Right lobe of liver (tissue), 4 donors: ENCODE results near the gene CCL27.

Source experiments
- POLR2A ChIP-seq: fragments of 450-650 bp; IDR thresholded peaks from one replicate; pipeline ENCODE4 v1.6.1; 2017; ENCODE audit warnings: antibody characterized with exemption, mild to moderate bottlenecking
- TF ChIP-seq, protein P1 (sequence below), 4 donors: fragments of 200-600 bp in 3 of 4; fragments of 450-650 bp in 1 of 4; IDR thresholded peaks; one replicate each; pipeline versions ENCODE4 v1.5.1 to v1.8.0; 2016 to 2022; ENCODE audit warnings: antibody characterized with exemption in 4 of 4, mild to moderate bottlenecking in 2 of 4
- donor health status: DM: no; HTN: no; CAD: no.
- donor health status: DM: no; HTN: no; CAD: no.
- donor health status: DM: no; HTN: yes; CAD: no.

DNA sequence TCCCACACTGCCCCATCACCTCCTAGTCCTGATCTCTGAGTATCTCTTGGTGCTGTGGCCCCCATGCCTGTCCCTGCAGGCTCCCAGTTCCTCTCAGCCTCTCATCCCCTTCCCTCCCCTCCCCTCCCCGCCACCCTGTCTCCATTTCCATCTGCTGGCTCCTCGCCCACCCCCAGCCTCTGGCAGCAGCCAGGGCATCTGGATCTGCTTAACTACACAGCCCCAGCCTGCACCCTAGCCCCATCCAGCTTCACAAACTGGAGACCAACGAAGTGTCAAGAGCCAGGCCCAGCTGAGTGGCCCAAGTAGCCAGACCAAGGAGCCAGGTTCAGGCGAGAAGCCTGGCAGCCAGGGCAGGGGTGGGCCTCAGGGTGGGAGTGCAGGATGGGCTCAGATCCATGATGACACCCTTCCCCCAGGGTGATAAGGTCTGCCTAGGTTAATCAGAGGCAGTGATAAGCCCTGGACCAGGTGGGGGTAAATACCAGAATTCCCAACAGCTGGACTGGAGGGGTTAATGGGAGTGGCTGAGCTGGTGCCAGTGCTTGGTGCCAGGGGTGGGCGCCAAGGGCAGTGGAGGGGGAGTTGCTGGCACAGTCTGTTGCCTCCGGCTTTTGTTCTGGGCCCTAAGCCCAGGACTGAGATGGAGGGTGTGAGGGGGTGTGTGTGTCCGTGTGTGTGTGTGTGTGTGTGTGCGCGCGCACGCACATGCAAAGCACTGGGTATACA is 8.0 kb downstream of the CCL27 start:
- TF ChIP-seq, protein P1, sequence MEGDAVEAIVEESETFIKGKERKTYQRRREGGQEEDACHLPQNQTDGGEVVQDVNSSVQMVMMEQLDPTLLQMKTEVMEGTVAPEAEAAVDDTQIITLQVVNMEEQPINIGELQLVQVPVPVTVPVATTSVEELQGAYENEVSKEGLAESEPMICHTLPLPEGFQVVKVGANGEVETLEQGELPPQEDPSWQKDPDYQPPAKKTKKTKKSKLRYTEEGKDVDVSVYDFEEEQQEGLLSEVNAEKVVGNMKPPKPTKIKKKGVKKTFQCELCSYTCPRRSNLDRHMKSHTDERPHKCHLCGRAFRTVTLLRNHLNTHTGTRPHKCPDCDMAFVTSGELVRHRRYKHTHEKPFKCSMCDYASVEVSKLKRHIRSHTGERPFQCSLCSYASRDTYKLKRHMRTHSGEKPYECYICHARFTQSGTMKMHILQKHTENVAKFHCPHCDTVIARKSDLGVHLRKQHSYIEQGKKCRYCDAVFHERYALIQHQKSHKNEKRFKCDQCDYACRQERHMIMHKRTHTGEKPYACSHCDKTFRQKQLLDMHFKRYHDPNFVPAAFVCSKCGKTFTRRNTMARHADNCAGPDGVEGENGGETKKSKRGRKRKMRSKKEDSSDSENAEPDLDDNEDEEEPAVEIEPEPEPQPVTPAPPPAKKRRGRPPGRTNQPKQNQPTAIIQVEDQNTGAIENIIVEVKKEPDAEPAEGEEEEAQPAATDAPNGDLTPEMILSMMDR (IDR thresholded peaks at IDR 0.05): no peak
- no peak for TF ChIP-seq POLR2A
